ENCODE data around the gene TBC1D2B.

Gene TBC1D2B

DNA sequence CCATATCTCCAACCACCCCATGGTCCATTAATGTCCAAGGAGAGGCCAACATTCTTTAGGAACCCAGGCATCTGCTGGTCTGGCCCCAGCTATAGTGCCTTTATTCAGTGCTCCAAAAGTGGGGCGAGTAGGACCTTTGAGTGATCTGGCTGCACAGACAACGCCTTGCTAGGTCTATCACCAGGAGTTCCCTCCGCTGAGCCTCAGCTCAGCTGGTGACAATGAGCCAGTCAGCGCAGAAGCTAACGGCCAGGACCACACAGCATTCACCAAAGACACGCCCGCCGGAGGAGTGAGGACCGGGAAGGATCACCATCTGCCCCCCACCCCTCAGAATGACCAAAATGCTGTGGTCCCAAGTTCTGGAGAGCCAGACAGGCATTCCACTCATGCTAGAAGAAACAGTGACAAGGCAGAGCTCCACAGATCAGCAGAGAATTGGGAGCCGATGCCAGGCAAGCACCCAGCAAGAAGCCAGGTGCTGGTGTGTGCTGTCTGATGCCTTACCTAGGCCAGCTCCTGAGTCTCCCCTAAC is 19.0 kb downstream of the TBC1D2B start:
- no peak overlapping the region for H2AFZ ChIP-seq (ENCODE audit: low read length)
- H3K9me2 ChIP-seq (replicated peaks; ENCODE audit: insufficient read depth, low read length) = no peaks in the 10 kb centered on the region
- no peaks in the 10 kb centered on the region for H4K20me1 ChIP-seq (ENCODE audit: insufficient read depth, low read length)
- H3K4me1 ChIP-seq (ENCODE audit: low read length) = peaks cover 44% of the 10 kb centered on the region
- 0 out of 2 replicates have a peak, but pooled peaks cover 3% of the 10 kb centered on the region for H3K36me3 ChIP-seq (replicated peaks; ENCODE audit: insufficient read depth, low read length)
- H3F3A ChIP-seq (ENCODE audit: insufficient read depth, low read length) = peaks cover 33% of the 10 kb centered on the region
- H3K9me3 ChIP-seq (replicated peaks; ENCODE audit: insufficient read depth, low read length) = no peaks in the 10 kb centered on the region
- no peak for TF ChIP-seq EZH2 (optimal IDR thresholded peaks at IDR 0.05; ENCODE audit: low read depth, low read length)
- no peak for TF ChIP-seq CTCF (IDR thresholded peaks at IDR 0.05; ENCODE audit: low read length)
- TF ChIP-seq EZH2phosphoT487 (IDR thresholded peaks at IDR 0.05; ENCODE audit: low read length) = no peak
- no peaks in the 10 kb centered on the region for H3K27me3 ChIP-seq (replicated peaks; ENCODE audit: insufficient read depth, low read length)
- no peak for DNase-seq
- no peak overlapping the region for H3K4me3 ChIP-seq (ENCODE audit: low read length)
- peaks cover 80% of the 10 kb centered on the region for H3K79me2 ChIP-seq (ENCODE audit: low read length)
- no peak overlapping the region for H3K4me2 ChIP-seq (ENCODE audit: low read depth, low read length)
- H3K27ac ChIP-seq (ENCODE audit: low read length) = no peak overlapping the region
- H3K9ac ChIP-seq (ENCODE audit: low read length) = no peak overlapping the region

GRCh38 chr15:78057803-78058202 is 19.7 kb downstream of the TBC1D2B start:
- TF ChIP-seq CTCF (IDR thresholded peaks at IDR 0.05; ENCODE audit: low read length) = no peak
- no peak for TF ChIP-seq EZH2phosphoT487 (IDR thresholded peaks at IDR 0.05; ENCODE audit: low read length)
- DNase-seq = no peak
- Histone ChIP-seq H3K4me3 (ENCODE audit: low read length) (no peak overlapping the region), H3K9me2 (replicated peaks; ENCODE audit: insufficient read depth, low read length) (no peaks in the 10 kb centered on the region), H2AFZ (ENCODE audit: low read length) (no peak overlapping the region), H3F3A (ENCODE audit: insufficient read depth, low read length) (peaks cover 33% of the 10 kb centered on the region), H3K79me2 (ENCODE audit: low read length) (peaks cover 77% of the 10 kb centered on the region), H4K20me1 (ENCODE audit: insufficient read depth, low read length) (no peaks in the 10 kb centered on the region), H3K27me3 (replicated peaks; ENCODE audit: insufficient read depth, low read length) (no peaks in the 10 kb centered on the region), H3K9ac (ENCODE audit: low read length) (no peak overlapping the region), H3K36me3 (replicated peaks; ENCODE audit: insufficient read depth, low read length) (0 out of 2 replicates have a peak, but pooled peaks cover 3% of the 10 kb centered on the region), H3K4me2 (ENCODE audit: low read depth, low read length) (no peak overlapping the region), H3K9me3 (replicated peaks; ENCODE audit: insufficient read depth, low read length) (no peaks in the 10 kb centered on the region), H3K27ac (ENCODE audit: low read length) (peak overlapping the region; percentile 58; the same call in 1 of the 2 replicates), H3K4me1 (ENCODE audit: low read length) (peaks cover 37% of the 10 kb centered on the region)

DNA sequence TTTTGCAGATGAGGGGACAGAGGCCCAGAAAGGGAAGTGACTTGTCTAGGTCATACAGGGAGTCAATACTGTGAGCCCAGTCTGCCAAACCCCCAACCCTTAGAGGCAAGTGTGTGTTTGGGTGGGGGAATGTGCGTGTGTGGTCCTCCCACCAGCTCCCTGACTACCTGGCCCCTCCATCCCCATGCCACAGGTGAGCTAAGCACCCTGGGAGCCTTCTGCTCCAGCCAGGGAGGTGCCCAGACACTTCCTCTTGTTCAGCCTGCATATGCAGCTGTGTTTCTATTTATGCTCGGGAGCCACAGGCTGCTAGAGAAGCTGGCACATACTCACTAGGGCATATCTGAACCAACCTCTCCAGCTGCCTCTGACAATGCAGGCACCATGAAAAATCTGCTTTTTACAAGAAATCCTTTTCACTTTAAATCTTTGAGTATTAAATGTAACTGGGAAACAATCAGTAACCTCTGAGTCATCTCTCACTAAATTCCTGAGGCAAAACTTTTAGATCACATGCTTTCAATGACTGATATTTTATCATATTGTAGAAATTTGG is 20.7 kb downstream of the TBC1D2B start:
- Histone ChIP-seq H4K20me1 (ENCODE audit: insufficient read depth, low read length) (no peaks in the 10 kb centered on the region), H3K9me3 (replicated peaks; ENCODE audit: insufficient read depth, low read length) (no peaks in the 10 kb centered on the region), H3K36me3 (replicated peaks; ENCODE audit: insufficient read depth, low read length) (0 out of 2 replicates have a peak, but pooled peaks cover 3% of the 10 kb centered on the region), H3K9me2 (replicated peaks; ENCODE audit: insufficient read depth, low read length) (no peaks in the 10 kb centered on the region), H3K27ac (ENCODE audit: low read length) (peak overlapping the region; percentile 58; the same call in 1 of the 2 replicates), H3K79me2 (ENCODE audit: low read length) (peaks cover 74% of the 10 kb centered on the region), H3K27me3 (replicated peaks; ENCODE audit: insufficient read depth, low read length) (no peaks in the 10 kb centered on the region), H3K9ac (ENCODE audit: low read length) (no peak overlapping the region), H3K4me2 (ENCODE audit: low read depth, low read length) (peak overlapping the region; percentile 21), H3F3A (ENCODE audit: insufficient read depth, low read length) (peaks cover 23% of the 10 kb centered on the region), H2AFZ (ENCODE audit: low read length) (no peak overlapping the region), H3K4me1 (ENCODE audit: low read length) (peaks cover 43% of the 10 kb centered on the region), H3K4me3 (ENCODE audit: low read length) (no peak overlapping the region)
- TF ChIP-seq EZH2 (optimal IDR thresholded peaks at IDR 0.05; ENCODE audit: low read depth, low read length) (no peak), EZH2phosphoT487 (IDR thresholded peaks at IDR 0.05; ENCODE audit: low read length) (no peak)
- peak; percentile 67 for DNase-seq
